Activated CD4-positive, alpha-beta T cell treated with anti-CD3 and anti-CD28 coated beads, Interleukin-2, amount 50 U/mL, for 24 hours (primary cell): ENCODE data around the gene NAV2.

ENCODE experiments used
- DNase-seq, 2 donors: peaks; one replicate each; pipeline ENCODE4 v3.0.0-alpha.2; 2020; ENCODE audit warnings: low read depth in 1 of 2, low spot score in 1 of 2

Gene NAV2

GRCh38 chr11:19774817-19775580 is 62.4 kb downstream of the NAV2 start:
- no peak for DNase-seq

DNA sequence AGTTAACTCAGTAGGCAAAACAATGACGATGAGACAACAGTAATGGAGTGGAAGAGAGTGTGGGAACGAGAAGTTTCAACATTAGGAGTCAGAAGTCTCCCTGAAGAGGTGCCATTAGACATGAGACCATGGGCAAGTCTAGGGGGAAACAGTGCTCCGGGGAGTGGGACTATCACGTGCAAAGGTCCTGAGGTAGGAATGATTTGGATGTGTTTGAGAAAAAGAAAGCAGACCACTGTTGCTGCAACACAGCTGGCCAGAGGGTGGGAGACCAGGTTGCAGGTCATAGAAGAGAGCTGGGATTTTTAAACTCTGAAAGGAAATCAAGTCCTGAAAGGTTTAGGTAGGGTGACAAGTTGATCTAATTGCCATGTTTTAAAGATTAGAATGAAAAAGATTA is 63.0 kb downstream of the NAV2 start:
- DNase-seq = no peak

DNA sequence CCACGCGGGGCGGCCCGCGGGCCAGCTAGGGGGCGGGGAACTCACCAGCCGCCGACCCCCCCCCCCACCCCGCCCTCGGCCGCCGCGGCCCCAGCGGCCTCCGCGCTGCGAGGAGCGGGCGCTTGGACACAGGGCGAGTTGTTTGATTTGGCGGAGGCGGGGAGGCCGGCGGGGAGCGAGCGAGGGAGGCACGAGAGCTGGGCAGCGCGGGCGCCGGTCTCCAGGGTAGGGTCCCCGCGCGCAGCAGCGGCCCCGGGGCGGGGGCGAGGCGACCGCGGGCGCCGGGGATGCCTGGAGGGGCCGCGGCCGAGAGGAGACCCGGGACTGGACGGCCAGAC is 64.4 kb downstream of the NAV2 start:
- no peak for DNase-seq

GRCh38 chr11:19777377-19778102 is 64.9 kb downstream of the NAV2 start:
- no peak for DNase-seq

DNA sequence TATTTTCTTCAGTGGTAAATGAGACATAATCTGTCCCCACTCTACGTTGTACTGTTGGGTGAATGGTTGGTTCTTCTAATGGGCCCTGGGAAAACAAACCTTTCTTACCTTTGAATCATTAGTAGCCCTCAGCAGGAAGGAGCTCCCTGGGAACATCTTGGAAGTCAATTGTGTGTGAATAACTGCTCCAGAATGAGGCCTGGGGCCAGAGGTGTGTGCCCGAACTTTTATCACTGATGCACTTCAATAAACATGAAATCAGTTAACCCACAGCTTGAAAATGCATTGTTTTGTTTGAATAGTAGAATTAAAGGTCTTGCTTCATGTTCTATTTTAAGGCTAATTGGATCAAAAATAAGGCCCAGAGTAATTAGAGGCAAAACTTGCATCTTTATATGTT is 67.1 kb downstream of the NAV2 start:
- DNase-seq = no peak

- no peak for DNase-seq
These were observed 68.7 kb downstream of the NAV2 start for GRCh38 chr11:19781351-19781750.

GRCh38 chr11:19785265-19785664 is 72.6 kb downstream of the NAV2 start:
- DNase-seq = no peak

DNA sequence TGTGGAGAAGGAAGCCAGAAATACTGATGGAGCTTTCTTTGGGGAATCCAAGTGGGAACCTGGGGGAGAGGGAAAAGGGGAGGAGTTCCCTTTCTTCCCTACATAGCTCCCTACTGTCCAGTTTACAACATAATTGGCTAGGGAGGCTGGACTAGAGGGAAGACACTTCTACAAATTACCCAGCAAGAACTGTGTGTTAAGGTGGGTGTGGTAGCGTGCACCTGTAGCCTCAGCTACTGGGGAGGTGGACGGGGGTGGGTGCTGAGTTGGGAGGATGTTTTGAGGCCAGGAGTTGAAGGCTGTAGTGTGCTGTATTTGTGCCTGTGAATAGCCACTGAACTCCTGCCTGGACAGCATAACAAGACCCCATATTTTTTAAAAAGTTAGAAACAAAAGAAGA is 74.0 kb downstream of the NAV2 start:
- DNase-seq = no peak

DNA sequence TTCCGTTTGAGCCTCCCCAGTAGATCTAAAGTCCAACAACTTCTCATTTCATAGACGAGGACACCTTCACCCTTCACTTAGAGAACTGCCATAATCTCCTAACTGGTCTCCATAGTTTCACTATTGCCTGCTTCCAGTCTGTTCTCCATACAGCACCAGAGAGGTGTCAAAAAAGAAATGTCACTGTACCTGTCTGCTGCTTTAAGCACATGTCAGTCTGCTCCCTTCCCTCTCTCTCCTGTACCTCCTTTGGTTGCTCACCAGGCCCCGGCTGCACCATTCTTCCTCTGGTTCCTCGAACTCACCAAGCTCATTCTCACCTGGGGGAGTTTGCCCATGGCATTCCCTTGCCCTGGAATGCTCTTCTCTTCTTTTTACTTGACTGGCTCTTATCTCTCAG is 75.8 kb downstream of the NAV2 start:
- DNase-seq = no peak

DNA sequence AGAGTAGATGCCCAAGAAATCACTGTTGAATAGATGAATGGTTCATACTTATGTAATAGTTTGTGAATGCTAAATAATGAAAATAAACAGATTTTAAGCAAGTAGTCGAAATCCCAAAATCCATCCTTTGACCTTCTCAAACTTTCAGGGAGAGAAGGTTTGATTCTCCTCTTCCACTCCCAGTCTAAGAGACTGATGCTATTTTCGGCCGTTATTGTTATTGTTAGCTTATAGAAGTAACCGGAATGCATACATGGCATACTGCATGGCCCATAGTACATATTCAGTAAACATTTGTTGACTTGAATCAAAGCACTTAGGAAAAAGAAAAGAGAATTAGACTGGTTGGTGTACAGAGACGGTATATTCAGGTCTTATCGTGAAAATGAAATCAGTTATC is 76.6 kb downstream of the NAV2 start:
- DNase-seq = no peak

DNA sequence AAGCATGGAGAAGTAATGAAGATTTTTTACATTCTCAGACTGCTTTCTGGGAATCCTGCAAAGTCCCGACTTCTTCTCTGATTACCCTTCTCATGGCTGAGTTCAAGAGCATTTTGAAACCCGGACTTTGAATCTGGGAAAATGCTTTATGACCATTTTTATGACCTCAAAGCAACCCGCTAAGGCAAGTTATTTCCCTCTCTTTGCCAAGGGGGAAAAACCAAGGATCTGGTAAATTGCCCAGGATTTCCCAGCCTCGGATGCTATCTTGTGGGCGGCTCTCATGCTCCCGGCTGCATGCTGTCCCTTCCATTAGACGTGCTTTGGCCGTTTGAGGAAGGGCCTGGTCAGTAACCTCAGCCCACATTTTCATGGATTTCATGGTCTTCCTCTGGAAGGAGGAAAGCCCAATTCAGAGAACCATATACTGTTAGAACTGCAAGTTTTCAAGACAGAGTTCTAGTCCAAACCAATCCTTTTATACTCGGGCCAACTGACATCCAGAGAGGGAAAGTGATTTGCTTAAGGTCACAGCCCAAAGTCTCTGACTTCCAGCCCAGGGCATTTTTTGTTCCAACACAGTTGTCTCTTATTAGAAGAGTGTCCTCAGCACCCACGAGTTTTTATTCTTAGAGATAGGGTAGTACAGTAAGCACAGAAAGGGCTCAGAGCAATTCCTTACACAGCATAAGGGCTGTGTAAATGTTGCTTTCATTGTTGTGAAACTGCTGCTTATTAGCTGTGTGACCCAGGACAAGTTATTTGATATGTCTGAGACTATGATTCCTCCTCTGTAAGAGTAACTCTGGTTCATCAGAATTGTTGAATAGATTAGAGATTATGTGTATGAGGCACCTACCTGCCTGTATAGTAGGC is 77.4 kb downstream of the NAV2 start:
- DNase-seq = no peak

GRCh38 chr11:19790831-19791552 is 78.4 kb downstream of the NAV2 start:
- no peak for DNase-seq

DNA sequence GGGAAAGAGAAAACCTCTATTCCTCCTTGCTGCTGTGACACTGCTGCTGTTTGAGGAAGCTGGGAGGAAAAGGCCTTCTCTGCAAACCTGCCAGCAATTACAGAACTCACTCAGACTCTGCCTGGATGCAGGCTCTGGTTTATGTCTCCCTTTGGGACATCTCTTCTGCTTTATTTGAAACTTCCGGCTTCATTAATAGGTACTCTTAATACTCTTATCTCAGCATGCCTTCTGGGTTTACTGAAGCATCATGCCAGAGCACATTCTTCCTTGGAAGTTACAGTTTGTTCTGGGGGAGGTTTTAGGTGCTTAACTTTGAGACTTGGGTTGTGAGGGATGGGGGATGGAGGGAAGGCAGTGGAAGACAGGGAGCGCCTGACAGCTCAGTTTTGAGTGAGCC is 79.9 kb downstream of the NAV2 start:
- no peak for DNase-seq

- no peak for DNase-seq
These were observed 80.7 kb downstream of the NAV2 start for GRCh38 chr11:19793326-19793725.

DNA sequence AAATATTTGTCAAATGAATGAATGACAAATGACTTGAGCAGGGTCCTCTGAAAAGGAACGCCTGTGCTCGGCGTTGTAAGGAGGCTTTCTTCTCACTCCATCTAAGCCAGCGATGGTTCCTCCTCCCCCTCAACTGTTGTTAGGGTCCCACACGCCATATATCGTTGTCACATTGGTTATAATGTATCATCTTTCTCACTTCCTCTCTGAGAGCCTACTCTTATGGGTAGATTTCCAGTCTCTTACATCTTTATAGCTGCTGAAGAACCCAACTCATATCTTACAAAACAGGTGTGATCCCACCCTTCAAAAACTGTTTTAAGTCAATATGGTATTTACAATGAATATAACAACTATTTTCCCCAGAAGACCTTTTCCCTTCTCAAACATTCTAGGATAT is 81.5 kb downstream of the NAV2 start:
- DNase-seq = no peak

- no peak for DNase-seq
These were observed 82.4 kb downstream of the NAV2 start for GRCh38 chr11:19795082-19795481.

DNA sequence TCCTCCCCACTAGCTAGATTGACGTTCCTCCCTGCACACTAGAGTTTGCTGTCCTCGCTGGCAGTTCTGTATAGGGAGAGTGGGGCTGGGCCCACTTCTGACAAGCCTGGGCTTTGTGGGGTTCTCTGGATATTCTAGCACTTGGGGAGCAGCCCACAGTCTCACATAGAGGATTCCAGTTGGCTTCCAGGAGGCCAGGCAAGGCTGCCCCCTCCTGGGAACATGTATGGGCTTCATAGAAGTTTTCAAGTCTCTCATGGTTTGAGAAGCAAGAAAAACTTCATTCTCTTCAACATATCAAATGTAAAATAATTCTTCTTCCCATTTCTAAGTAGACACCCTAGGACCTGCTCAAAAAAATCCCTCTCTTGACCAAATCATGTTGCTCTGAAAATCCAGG is 87.5 kb downstream of the NAV2 start:
- no peak for DNase-seq

DNA sequence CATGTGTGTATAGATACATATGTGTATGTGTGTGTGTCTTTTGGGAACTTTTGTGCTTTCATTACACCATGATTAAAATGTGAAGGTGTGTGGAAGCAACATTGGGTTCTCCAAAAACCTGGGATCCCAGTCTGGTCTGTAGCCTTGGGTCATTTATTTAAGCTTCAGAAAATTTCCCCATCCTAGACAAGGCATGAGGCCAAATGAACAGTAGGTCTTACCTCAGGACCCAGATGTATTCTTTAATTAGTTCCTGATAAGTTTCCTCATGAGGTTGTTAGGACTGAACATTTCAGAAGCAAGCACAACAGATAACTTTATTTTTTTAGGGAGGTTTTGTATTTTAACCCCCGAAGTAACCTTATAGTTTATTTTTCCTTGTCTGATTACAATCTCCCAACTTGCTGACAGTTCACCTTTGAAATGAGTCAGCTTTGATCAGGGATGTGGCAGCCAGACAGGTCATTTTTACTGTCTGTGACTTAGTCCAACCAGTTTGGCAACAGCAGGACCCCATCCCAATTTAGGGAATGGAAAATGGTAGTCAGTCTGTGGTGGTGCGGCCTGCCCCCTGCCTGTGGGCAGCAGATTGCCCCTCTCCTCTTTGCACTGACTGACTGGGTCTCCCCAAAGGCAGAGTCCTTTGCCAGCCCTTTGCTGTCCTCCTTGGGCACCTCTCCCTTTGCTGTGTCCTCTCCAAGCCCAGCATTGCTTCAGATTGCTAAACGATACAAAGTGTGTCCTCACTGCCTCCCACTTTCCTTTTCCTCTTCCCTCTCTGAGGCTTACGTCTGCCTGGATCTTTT is 88.3 kb downstream of the NAV2 start:
- DNase-seq = no peak

DNA sequence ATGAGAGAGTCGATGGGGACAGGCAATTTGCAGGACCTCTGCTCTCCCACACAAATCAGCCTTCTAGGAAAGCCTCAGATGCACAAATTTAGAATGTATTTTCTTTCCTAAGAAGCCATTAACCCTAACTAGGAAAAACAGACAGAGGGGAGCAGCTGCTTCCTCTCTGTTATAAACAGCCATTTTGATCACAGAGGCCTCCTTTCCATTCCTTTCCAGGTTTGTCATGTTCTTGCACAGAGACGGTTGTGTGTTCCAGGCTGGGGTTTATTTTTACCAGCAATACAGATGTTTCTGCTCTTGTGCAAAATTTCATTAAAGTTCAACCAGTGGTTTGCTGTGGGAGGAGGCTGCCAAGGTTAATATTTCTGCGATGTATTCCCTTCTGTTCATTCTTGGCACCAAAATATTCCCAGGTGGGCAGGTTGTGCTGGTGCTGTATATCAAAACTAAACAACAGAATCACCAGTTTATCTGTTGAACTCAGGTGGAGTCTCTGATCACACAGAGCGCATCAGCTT is 90.2 kb downstream of the NAV2 start:
- DNase-seq = no peak

GRCh38 chr11:19803506-19803998 is 90.9 kb downstream of the NAV2 start:
- DNase-seq = no peak
